HG02623 (cell line): ENCODE data around the gene HIGD2A.

Experiments
- ATAC-seq: cut with Tn5 transposase; IDR thresholded peaks from one replicate; pipeline ENCODE4 v1.9.1; 2021; ENCODE audit warnings: moderate library complexity; ENCODE audit not compliant: unreplicated experiment

HIGD2A gene

DNA sequence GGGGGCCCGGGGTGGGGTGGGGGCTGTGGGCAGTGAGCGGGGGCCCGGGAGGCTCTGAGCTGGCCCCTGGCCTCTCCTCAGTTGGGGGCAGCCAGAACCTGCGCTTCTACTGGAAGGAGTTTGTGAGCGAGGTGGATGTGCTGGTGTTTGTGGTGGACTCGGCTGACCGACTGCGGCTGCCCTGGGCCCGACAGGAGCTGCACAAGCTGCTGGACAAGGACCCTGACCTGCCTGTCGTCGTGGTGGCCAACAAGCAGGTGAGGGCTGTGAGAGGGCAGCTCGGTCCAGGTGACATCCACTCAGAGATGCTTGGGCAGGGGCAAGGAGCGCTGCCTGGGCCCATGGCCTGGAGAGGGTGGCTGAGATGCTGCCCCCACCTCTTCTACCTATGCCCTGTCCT lies 19.8 kb upstream of the HIGD2A start:
- ATAC-seq, result no peak

DNA sequence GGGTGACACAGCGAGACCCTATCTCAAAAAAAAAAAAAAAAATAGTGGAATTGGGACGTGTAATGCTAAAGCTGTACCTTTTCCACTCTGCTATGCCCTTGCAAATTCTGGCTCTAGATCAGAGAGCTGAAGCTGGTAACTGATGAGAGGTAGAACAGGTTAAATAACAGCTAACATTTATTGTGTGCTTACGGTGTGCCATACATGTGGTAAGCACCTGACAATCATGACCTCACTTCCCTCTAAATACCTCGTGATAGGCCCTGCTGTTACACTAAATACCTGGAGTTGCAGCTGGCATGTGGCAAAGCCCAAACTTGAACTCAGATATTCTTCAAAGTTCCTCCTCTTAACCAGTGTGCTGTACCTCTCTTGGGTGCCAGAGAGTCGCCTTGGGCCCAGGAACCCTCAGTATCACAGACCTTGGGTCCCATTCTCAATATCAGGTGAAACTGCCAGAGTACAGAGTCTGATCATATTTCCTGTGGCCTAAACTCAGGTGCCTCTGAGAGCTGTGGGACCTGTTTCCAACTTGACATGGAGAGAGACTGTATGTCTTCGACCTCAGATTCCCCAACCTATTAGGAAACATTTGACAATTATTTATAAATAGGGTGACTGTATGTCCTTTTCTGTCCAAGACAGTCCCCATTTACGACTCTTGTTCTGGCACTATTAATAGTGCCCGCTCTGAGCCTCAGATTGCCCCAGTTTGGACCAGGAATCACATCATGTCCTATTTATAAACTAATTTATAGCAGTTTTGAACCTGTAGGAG lies 18.4 kb upstream of the HIGD2A start:
- ATAC-seq, result no peak

DNA sequence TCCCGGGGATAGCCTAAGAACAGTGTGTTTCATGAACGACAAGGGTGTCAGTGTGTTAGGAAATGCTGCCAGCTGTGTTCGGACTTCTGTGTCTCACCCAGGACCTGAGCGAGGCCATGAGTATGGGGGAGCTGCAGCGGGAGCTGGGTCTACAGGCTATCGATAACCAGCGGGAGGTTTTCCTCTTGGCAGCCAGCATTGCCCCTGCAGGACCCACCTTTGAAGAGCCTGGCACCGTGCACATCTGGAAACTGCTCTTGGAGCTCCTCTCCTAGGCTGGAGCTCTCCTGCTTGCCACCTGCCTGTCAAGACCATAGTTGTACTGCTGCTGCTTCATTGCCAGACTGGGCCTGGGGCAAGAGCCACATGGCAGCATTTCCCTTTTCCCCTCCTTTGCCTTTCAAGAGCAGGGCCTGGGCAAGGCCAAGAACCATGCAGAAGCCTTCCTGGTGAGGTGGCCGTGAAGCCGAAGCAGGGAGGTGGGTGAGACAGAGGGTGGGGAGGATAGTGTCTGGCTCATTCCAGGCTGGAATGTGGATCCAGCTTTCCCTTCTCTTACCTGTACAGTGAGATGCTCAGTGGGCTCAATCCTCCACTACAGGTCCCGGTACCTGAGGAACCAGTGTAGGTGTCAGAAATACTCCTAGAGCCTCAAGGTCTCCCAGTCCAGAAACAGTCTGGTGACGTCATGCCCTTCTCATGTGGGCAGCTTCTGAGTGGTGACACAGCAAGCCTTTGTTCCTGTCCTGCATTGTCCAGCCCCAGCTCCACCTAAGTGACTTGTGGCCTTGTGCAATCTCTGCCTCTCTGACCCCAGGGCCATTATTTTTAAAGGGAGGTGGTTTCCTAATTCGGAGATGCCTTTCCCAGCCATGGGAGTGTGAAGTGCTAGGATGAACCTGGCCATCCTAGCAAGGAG lies 16.7 kb upstream of the HIGD2A start:
- ATAC-seq, result no peak

DNA sequence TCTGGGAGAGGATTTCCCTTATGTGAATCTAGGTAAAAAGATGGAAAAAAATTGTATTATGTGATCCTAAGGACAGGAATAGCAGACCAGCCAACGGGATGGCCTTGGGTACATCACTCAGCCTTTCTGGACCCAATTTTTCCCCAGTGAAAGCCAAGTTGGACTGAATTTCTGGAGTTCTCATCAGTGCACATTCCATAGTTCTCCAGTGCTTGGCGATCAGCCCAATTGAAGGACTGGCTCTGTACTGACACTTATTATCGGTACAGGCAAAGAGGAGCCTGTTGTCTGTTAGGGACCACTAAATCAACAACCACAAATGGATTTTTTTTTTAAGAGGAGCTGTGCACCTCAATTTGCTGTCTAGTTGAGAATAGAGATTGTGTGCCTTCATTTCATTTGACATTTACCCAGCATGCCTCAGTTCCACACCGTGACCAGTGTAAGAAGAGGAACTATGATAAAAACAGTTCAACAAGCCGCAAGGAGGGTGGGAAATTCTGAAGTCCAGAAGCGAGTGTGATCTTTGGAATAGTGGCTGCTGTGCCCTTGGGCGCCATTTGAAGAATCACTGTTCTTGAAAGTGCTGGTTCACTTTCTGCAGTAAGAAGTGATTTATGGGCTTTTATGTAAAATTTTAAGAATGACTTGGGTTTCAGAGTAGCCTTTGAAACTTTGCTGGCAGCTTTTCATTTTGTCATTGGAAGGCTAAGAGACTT lies 15.3 kb upstream of the HIGD2A start:
- no peak for ATAC-seq

DNA sequence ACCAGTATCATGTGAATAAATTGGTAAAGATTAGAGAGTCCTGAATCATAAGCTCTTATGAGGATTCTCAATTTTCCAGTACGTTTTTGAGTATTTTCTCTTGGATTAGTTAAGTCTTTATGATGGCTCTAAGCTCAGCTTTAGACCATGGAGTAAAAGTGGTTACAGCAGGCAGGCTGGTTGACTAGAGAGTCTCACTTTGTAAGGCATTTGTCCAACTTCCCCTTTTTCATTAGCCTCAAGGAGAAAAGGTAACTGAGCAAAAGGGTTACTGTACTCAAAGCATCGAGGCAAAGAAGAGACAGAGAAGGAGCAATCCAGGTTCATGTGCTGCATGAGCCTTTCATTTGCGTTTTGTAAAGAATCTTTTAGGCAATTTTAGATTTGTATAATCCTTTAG lies 8.7 kb upstream of the HIGD2A start:
- ATAC-seq, result peak; percentile 73

DNA sequence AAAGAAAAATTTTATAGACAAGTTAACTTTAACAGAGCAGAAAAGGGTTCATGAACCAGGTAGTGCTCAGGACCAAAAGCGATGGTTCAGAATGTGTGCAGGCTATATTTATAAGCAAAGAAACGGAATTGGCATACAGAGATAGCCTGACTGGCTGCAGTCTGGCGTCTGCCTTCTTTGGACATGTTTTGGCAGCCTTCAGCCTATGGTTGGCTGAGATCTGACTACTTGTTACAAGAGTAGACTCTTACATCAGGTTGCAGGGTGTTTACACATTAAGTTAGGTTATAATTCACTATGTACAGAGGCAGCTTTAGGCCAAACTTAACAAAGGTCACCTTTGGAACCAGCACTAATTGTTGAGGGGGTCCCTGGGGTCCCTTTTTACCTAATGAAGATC lies 7.1 kb upstream of the HIGD2A start:
- ATAC-seq, result no peak

DNA sequence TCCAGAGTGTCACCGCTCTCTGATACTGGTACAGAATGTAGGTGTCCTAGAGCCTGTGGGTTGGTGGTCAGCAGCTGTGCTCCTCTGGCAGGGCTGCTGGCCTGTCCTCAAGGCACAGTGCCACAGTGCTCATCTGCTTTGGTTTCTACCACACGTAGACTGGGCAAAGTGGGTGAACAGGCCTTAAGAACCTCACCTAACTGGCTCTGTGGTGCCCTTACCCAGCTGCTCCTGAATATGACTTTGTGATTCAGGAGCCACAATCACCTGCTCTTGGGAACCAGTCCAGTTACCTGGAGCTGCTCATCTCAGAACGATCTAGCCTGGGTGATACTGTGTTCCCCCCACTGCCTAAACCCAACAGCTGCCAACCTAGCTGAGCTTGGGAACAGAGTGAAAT lies 6.6 kb upstream of the HIGD2A start:
- ATAC-seq, result no peak

DNA sequence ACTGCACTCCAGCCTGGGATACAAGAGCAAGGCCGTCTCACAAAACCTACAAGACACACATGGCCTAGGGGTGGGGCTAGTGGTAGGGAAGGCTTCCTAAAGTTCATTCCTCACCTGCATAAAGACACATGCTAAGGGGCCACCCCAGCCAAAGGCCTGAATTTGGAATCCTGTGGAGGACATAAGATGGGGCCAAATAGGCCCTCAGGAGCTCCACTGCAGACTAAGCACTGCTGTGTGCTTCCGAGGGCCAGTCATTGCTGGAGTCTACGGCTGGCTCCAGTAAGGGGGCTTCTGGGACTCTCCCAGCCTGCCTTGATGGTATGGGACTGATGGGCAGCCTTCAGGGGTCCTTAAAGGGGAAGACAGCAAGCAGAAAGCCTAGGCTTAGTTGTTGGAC lies 5.8 kb upstream of the HIGD2A start:
- ATAC-seq, result no peak

DNA sequence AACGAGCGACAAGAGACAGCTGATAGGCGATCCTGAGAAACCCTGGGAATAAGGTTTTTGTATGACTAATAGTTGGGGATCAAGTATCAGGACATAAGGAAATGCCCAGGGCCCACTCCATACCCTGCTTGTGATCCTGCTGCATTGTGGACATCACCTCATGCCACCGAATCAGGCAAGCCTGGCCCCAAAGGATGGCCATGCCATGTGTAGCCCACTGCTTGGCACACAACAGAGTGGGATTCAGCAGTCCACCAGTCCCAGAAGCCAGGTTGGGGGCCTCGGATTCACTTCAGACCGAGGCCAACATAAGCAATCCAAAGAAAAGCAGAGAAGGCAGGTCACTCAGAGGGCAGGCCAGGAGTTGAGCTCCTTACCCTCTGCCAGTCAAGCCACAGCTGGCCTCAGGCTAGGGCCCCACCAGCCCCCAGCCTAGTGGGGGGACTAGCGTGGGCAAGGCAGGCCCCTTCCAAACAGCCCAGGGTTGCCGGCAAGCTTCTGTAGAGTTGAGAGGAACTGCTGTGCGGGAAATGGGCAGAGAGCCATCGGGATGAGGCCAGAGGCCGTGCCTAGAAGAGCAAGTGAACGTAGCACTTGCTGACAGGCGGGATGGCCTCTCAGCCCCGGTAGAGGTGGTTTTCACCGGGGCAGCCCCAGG lies 5.2 kb upstream of the HIGD2A start:
- no peak for ATAC-seq

DNA sequence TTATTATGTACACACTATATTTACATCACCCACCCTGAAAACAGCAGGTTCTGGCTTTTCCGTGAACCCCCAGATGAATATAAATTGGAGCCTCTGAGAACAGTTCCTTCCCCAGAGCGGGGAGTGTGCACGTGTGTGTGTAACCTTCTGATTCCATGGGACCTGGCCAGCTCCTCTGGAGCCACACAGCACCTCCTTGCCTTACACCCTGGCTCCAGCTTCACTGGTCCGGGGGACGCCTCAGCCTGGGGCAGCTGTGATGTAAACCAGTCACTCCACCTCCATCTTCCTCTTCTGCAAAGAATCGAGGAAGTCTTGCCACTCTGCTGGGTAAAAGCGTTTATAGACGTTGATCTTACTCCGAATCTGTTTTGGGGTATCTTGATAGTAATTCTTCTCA lies 4.6 kb upstream of the HIGD2A start:
- ATAC-seq, result no peak

DNA sequence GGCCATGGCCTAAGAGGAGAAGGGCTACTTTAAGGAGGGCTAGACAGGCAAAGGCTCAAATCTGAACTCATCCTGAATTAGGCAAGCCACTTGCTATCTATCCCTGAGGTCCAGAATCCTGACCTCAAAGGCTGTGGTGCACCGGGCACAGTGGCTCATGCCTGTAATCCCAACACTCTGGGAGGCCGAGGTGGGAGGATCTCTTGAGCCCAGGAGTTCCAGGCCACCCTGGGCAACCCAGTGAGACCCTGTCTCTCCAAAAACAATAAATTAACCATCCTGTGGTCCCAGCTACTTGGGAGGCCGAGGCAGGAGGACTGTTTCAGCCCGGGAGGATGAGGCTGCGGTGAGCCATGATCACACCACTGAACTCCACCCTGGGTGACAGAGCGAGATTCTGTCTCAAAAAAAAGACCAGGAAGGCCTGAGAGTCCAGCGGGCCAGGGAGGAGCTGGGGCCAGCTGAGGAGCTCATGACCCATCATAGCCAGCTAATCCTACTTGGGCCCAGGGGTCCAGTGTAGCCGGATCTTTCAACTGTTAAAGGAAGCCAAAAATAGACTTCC lies 4.1 kb upstream of the HIGD2A start:
- ATAC-seq, result no peak

DNA sequence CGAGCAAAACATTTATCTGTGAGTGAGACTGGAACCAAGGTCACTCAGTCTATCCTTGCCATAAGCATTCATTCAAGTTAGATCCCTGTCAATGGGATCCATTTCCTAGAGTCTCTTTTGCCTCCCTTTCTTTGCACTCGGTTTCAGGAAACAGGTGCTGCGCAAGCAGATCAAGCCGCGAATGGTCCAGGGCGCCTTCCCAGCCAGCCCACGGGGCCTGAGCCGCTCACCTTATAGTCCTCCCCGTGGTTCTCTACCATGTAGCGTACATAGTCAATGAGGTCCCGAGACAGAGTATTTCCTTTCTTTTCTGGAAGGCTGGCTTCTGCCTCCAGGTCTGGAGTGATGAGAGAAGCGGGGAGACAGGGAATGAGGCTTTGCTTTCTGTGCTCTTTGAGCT lies 3.6 kb upstream of the HIGD2A start:
- ATAC-seq, result no peak

DNA sequence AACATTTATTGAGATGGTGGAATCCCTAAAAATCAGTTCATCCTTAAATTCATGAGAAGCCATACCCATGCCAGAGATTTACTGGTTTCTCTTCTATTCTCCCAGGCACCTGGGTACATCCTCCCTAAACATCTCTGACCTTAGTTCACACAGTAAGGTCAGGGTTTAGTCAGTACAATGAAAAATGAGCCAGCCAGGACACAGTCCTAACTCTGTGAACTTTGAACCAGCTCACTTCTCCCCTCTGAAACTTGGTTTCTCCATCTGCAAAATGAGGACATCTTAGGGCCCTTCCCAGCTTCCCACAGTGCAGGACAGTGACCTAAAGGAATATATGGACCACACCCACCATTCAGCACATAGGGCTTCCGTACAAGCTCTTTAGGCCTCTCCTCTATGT lies 2.1 kb upstream of the HIGD2A start:
- ATAC-seq, result no peak

DNA sequence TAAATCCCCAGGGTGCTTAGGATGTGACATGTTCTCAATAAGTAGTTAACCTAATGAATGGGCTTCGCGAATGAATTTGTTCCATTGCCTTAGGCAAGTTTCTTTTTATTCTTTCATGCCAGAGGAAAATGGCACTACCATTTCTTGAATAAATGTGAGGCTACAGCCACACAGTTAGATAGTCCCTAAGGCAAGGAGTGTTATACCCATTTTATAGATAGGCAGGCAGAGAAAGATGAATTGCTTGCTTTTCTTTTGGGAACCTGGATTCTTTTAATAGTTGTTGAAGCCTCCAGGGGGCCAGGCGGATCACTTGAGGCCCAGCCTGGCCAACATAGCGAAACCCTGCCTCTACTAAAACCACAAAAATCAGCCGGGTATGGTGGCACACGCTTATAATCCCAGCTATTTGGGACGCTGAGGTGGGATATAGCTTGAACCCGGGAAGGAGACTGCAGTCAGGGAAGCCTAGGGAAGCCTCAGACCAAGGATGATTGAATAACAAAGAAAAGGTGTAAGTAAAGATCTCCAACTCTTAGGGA lies 1.1 kb upstream of the HIGD2A start:
- no peak for ATAC-seq

DNA sequence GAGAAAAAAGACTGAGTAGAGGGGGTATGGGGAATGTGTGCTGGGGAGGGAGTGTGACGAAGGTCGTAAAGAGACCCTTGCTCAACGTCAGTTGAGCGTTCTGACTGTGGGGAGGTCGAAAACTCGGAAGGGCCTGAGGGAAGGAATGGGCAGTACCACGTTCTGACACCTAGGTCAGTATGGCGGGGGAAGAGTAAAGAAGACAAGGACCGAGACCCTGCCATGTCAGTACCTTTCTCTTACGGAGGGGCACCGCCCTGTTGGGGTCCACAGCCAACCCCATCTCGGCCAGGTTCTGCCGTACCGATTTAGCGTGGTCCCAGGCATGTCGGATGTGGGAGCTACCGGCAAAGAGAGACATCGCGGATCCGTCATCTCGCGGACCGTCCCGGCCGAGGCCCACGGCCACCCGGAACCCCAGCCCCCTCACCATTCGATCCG lies 528 bp upstream of the HIGD2A start:
- no peak for ATAC-seq

DNA sequence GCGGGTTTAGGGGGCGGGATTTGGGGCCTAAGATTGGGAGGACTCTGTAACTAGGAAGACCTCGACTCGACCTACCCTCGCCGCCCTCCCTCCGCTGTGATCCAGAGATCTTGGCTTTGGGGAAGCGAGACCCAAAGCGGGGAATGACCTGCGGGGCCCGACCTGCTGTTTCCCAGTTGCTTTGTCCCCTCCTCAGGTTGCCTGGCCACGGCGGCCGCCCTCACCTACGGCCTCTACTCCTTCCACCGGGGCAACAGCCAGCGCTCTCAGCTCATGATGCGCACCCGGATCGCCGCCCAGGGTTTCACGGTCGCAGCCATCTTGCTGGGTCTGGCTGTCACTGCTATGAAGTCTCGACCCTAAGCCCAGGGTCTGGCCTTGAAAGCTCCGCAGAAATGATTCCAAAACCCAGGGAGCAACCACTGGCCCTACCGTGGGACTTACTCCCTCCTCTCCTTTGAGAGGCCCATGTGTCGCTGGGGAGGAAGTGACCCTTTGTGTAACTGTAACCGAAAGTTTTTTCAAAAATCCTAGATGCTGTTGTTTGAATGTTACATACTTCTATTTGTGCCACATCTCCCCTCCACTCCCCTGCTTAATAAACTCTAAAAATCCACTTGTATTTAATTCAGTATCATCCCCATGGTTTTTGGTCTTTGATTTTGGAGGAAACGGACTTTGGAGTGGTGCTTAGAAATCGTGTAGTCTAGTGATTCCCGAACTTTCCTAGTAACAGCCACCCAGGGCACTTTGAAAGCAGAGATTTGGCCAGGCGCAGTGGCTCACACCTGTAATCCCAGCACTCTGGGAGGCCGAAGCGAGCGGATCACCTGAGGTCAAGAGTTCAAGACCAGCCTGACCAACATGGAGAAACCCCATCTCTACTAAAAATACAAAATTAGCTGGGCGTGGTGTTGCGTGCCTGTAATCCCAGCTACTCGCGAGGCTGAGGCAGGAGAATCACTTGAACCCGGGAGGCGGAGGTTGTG lies 878 bp downstream of the HIGD2A start:
- peak; percentile 18 for ATAC-seq

DNA sequence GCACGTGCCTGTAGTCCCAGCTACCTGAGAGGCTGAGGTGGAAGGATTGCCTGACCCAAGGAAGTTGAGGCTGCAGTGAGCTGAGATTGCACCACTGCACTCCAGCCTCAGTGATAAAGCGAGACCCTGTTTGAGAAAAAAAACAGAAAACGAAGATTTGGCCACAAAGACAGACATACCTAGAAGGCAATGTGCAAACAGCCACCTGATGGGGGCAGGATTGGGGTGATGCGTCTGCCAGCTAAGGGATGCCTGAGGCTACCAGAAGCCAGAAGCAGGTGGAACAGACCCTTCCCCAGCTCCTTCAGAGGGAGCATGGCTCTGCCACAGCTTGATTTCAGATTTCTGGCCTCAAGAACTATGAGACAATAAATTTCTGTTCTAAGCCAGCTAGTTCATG lies 2.9 kb downstream of the HIGD2A start:
- no peak for ATAC-seq

DNA sequence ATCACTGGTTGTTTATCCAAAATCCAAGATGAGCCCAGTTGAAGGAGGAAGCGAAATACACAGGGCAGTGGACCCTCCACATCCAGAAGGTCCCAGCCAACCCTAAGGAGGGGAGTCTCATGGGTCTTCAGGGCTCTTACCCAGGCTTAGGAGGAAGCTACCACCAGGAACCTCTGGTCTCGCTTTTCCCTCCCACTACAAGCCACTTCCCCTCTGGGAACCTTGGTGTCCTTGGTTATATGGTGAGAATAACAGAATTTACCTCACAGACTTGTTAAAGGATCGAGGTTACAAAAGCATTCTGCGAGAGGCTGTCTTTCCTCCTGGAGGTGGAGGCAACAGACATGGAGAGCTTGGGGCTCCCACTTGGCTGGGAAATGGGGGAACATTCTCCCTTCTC lies 3.4 kb downstream of the HIGD2A start:
- ATAC-seq, result no peak

DNA sequence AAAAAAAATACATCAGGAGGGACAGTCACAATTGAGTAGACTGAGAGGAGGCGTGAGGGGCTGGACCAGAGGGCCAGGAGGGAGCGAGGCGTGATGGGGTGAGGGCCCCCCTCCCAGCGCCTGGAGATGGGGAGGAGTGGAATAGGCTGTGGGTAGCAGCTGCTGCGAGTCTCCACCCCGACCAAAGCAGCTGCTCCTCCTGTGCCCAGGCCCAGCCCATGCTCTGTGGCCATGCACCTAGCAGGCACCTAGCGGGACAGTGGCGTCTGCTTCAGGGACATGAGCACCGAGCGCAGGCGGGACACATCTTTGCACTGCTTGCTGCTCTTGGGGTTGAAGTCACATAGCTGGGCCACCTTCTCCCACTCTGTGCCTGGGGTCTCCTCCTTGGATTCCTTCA lies 4.0 kb downstream of the HIGD2A start:
- no peak for ATAC-seq
